ENCODE data around the gene CENPB.
"Not testable (repeated sequence)": the region's sequence is repeated elsewhere in the genome, so short reads cannot be mapped to it uniquely, and the experiment has no call there.

Gene CENPB

DNA sequence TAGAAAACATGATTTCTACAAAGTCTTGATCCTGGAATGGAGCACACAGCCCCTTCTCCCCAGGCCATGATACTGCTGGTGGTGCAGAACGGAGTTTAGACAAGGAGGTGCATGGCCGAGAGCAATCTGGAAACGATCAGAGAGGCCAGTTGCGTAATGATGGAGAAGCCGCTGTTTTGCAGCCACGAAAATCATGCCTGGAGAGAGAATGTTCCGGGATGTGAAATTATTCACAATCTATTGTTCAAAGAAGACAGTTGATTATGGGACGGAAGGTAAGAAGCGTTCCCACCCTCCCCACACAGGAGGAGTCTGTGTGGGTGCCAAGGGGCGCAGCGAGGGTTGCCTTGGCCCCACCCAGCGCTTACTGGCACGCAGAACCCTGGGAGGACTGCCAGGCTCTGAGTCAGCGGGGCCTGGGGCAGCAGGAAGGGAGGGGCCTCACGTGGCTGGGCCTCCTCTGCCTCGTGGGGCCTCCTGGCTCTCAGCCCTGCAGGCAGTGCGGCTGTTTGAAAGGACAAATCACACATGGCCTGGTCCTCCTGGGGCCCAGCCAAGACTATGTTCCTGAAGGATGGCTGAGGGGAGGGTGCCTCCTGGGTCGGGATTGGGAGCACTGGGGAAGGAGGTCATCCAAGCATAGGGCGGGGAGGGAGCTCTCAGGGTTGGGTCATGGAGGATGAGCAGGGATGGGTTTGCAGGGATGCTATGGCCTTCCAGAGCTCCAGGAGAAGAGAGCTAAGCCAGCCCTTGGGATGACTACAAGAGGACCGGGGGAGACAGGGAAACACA is 25.1 kb upstream of the CENPB start:
- DNase-seq, result peak; percentile 97

DNA sequence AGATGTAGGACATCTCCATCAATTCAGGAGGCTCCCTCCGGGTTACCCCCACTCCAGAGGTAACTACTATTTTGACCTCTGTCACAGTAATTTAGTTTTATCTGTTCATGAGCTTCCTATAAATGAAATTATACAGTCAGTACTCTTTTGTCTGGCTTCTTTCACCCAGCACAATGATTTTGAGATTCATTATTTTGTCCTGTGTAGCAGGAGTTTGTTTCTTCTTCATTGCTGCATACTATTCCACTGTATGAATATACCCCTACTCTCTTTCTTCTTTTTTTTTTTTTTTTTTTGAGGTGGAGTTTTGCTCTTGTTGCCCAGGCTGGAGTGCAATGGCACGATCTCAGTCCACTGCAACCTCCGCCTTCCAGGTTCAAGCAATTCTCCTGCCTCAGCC is 22.0 kb upstream of the CENPB start:
- no peak for DNase-seq

DNA sequence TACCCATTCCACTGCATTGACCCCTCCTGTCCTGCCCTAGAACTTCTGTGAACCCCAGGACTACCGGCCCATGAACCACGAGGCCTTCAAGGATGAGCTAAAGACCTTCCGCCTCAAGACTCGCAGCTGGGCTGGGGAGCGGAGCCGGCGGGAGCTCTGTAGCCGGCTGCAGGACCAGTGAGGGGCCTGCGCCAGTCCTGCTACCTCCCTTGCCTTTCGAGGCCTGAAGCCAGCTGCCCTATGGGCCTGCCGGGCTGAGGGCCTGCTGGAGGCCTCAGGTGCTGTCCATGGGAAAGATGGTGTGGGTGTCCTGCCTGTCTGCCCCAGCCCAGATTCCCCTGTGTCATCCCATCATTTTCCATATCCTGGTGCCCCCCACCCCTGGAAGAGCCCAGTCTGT is 18.2 kb upstream of the CENPB start:
- DNase-seq, result no peak

DNA sequence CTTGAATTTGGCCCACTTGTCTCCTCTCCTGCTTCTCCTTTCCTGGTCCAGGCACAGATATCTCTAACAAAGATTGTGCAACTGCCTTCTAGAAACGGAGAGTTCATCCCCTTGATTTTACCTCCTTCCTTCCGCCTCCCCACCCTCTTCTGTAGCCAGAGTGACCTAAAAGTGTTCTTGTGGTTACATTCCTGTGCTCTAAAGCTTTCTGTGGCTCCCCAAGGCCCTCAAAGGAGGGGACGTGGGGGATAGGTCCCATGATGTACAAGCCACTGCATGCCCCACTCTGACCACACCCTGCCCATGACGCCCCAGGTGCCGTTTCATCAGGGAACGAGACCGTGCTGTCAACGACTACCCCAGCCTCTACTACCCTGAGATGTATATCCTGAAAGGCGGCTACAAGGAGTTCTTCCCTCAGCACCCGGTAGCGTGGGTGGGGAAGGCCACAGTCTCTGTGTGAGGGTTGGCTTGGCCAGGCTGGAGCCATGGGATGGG is 17.8 kb upstream of the CENPB start:
- DNase-seq, result no peak

DNA sequence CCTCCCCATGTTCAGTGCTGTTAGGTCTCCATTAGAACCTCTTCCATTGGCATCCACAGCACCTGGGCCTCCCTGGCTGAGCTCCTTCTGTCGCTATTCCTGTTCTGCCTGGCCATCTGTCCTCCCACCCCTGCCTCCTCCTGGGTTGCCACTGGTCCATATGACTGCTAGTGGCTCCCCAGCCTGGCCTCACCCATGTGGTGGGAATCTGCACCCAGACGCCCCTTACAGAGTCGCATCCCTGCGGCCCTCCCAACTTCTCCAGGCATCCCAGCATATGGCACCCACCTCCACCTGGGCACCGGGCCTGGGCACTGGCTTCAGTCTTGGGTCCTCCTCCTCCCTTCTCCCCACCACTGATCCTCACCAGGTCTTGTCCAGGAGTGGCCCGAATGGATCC is 17.3 kb upstream of the CENPB start:
- DNase-seq, result no peak

DNA sequence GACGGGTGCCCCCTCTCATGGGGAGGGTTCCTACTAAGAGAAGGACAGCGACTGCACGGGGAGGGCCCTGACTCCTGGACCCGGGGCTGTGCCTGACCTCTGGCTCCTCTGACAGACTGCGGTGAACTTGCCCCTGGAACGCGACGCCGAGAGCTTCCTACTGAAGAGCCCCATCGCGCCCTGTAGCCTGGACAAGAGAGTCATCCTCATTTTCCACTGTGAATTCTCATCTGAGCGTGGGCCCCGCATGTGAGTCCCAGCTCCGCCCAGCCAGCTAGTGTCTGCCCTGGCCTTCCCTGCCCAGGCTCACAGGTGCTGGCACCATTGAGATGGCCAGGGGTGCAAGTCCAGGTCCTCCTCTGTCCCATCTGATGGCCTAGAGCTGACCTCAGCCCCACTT is 16.7 kb upstream of the CENPB start:
- DNase-seq, result no peak

DNA sequence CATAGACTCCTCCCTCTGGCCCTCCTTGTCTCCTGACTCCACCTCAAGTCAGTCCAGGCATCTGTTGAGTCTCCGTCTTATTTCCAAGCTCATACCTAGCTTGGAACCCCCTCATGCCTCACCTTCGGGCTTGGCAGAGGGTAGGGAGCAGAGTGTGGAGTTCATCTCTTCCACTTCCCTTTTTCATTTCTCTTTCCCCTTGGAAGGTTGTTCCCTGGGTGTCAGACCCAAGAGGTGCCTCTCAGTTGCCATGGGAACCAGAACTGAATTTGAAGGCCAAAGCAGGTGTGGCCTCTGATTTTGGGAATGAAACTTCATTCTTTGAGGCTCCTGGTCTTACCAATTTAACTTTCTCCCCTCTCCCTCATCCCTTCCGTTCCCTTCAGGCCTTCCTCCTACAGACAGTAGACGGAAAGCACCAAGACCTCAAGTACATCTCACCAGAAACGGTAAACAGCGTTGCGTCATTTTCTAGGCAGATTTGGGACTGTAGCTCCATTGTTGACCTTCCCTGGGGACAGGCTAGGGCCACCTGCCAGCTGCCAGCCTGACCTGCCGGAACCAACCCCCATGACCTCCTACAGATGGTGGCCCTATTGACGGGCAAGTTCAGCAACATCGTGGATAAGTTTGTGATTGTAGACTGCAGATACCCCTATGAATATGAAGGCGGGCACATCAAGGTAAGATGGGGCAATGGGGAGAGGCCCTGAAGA is 16.1 kb upstream of the CENPB start:
- DNase-seq, result no peak

DNA sequence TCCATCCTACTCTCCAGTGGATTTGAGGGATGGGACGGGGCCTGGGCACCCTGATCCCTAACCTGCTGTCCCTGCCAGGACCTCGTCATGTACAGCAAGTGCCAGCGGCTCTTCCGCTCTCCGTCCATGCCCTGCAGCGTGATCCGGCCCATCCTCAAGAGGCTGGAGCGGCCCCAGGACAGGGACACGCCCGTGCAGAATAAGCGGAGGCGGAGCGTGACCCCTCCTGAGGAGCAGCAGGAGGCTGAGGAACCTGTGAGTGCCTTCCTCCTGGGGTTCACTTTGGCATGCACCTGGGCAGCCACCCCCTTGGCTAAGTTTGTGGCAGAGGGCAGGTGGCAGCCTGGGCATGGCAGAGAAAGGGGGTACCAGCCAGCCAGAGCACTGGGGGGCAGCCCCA is 15.3 kb upstream of the CENPB start:
- DNase-seq, result no peak

DNA sequence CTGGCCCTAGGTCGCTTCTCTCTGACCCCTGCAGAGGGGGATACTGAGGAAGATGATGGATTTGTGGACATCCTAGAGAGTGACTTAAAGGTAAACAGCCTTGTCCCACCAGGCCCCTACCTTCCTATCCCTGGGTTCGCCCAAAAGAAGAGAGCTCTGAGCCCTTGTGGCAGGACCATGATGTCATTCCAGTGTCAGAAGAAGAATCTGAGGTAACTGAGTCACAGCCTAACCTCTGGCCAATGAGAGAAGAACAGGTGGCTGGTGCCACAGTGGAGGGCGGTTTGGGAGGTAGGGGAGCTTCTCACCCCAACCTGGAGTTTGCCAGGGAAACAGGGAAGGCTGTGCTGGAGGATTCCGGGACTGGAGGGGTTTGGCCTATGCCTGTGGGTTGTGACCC is 14.8 kb upstream of the CENPB start:
- no peak for DNase-seq

DNA sequence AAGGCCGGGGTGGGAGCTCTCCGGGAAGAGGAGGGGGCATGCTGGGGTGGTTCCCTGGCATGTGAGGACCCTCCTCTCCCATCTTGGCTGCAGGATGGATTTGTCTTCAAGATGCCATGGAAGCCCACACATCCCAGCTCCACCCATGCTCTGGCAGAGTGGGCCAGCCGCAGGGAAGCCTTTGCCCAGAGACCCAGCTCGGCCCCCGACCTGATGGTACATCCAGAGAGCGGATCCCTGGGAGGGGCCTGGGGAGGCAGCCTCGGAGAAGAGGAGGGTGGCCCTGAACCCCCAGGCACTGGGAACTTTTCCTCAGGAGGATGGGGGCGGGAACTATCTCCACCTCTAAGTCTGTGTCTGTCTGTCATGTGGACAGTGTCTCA is 14.3 kb upstream of the CENPB start:
- no peak for DNase-seq

DNA sequence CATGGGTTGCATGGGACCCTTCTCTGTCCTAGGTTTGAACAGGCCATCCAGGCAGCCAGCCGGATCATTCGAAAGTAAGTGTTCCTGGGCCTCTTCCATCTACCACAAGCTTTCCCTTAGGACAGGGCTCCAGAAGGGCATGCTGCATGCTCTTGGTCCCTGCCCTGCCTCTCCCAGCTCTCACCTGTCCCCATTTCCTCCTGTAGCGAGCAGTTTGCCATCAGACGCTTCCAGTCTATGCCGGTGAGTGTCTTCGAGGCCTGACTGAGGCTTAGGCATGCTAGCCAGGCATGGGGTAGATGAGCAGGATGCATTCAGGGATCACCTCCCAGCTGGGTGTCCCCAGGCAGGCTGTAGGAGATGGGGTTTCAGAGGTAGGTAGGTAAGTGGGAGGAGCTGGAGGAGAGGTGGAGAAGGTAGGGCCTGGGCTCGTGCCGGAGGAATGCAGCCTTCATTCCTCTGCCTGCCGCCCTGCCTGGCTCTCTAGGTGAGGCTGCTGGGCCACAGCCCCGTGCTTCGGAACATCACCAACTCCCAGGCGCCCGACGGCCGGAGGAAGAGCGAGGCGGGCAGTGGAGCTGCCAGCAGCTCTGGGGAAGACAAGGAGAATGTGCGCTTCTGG is 13.8 kb upstream of the CENPB start:
- DNase-seq, result no peak

DNA sequence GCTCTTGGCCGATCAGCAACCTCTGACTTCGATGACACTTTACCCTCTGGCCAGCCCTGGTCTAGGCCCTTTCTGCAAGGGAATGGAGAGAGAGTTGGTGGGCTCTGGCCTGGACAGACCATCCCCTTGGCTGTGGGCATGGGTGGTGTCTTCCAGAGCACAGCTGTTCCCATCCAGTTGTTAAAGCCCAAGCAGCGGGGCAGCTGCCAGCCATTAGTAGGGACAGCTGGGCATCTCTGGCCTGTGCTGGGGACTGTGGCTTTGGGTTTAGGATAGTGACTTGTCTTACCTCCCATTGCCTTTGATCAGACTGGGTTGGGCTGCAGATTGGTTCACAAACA is 12.3 kb upstream of the CENPB start:
- no peak for DNase-seq

DNA sequence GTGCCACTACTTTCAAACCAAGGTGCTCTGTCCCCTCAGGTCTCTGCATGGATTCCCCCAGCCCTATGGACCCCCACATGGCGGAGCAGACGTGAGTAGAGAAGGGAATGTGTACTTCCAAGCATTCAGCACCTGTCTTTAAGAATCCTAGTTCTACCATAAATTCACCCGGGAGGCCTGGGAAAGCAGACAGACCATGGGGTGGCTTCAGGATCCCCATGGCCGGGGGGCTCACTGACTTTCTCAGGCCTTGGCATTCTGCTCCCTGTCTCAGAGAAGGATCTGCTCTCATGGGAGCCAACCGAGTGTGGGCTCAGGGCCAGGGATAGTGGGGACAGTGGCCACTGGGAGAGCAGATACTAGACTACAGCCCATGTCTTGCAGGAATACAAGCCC is 11.8 kb upstream of the CENPB start:
- no peak for DNase-seq

DNA sequence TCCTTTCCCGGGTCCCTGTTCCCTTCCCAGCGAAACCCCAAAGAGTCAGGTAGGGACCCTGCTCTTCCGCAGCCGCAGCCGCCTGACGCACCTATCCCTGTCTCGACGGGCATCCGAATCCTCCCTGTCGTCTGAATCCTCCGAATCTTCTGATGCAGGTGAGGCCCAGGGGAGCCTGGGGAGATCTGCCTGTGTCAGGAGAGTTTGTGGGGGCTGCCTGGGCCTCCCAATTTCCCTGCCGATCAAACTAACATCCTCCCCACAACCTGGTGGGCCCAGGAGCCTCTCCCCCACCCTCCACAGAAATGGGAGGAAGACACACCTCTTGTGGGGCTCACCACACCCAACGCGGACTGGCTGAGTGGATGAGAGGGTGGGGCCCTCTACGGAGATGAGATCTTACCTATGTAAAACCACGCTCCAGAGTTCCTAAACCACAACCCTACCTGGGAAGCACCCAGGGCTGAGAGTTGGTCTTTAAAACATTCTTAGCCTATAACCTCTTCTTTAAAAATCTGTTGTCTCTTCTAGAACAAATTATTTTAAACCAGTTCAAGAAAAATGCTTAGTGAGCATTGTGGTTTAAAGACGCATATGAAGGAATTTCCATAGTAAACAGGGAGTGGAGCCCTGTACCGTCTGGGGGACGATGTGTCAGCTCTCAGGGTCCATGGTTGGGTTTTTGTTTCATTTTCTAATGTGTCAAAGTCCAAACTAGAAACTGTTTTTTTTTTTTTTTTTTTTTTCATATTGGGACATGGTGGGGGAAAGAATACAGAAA is 11.2 kb upstream of the CENPB start:
- DNase-seq, result no peak

DNA sequence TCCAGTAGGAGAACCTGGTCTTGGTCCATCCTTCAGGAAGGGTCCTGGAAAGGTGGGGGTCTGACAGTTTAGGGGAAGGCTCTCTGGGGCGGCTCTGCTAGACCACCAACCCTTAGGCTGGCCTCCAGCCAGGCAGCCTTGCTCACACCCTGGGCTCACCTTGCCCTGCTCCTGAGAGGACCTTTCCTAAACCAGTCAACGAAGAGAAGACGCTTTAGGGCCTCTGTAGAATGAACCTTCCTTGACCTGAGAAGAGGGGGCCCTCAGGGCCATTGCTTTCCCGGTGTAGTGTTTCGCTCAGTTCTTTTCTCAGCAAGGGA is 10.6 kb upstream of the CENPB start:
- no peak for DNase-seq

DNA sequence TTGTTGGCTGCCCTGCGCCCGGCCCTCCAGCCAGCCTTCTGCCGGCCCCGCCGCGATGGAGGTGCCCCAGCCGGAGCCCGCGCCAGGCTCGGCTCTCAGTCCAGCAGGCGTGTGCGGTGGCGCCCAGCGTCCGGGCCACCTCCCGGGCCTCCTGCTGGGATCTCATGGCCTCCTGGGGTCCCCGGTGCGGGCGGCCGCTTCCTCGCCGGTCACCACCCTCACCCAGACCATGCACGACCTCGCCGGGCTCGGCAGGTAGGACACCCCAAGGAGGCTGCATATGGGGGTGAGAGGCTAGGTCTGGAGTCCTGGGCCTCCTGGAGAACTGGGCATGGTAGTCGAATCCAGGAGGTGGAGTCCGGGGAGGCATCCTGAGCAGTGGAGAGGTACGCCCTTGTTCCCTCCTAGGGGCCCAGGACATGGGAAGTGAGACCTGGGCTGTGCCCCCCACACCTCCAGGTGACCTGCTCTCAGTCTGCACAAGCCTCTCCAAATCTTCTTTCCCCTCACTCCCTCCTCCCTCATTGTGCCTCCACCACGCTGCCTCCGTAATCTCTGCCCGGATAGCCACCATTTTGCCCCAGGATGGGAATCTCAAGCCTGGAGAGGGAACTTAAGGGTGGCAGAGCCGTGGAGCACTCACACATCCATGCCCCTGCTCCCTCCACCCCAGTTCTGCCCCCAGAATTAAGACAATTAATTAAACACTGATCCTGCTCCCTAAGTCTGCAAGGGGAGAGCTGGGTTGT is 10.1 kb upstream of the CENPB start:
- DNase-seq, result no peak

DNA sequence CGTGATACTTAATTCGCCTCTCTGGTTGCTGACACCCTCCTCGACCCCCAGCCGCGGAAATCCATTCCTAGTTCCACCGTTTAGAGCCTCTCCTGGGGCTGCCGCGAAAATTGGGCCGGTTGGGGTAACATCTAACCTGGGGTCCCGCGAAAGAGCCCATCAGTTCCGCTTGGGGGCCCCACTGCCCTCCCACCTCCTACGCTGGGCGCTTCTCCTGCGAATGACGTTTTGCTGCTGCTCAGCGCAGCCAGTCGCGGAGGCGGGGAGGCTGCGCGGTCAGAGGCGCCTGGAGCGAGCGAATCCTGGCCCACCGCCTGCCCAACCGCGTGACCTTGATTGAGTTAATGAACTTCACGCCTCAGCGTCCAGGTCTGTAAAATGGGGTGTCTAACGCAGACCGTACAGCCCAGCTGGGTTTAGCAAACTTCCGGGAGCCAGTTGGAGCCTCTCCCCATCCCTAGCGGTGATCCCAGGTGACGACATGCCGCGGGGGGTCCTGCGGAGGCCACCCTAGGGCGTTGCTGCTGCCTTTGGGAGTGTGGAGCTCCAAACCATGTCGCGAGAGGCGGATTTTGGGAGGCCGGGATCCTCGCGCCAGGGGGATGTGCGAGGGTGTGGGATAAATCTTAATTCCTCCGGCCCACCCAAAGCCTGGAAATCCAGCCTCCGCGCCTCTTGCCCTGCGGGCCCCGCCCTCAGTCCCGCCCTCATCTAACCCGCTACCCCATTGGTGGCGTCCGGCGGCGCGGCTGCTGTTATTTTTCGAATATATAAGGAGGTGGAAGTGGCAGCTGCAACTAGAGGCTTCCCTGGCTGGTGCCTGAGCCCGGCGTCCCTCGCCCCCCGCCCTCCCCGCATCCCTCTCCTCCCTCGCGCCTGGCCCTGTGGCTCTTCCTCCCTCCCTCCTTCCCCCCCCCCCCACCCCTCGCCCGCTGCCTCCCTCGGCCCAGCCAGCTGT is 9.2 kb upstream of the CENPB start, which contains the start of gene CDC25B:
TSS of gene CDC25B (plus strand) at position 800 of the 958 bp plus-strand sequence. CDS start 222 bp downstream, outside the sequence.
- peak; percentile 87 for DNase-seq

DNA sequence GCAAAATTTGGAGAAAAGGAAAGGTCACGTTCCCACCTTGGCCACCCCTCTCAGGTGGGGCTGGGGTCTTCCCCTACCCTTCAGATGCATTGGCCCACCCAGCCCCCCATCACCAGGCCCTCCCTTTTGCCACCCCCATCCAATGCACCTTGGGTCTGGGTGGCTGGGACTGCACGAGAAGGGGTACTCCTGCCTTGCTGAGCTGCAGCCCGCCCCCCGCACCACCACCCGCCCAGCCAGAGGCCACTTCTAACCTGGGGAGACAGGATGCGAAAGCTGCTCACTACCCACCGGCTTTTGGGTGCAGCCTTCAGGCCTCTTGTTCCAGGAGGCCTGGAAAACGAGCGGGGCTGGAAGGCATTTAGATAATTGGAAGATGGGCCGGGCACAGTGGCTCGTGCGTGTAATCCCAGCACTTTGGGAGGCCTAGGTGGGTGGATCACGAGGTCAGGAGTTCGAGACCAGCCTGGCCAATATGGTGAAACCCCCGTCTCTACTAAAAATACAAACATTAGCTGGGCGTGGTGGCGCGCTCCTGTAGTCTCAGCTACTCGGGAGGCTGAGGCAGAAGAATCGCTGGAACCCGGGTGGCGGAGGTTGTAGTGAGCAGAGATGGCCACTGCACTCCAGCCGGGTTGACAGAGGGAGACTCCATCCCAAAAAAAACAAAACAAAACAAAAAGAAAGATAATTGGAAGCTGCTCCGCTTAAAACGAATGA is 8.3 kb upstream of the CENPB start:
- DNase-seq, result no peak

DNA sequence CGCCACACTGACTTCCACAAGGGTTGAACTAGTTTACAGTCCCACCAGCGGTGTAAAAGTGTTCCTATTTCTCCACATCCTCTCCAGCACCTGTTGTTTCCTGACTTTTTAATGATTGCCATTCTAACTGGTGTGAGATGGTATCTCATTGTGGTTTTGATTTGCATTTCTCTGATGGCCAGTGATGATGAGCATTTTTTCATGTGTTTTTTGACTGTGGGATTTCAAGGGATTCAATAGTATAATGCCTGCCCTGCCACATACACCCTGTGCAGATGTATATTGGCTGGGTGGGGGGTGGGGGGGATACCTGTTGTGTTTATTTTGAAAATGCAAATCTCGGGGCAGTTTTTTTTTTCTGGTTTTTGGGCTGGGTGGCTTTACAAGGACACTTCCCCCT is 7.6 kb upstream of the CENPB start:
- DNase-seq, result not testable (repeated sequence)

DNA sequence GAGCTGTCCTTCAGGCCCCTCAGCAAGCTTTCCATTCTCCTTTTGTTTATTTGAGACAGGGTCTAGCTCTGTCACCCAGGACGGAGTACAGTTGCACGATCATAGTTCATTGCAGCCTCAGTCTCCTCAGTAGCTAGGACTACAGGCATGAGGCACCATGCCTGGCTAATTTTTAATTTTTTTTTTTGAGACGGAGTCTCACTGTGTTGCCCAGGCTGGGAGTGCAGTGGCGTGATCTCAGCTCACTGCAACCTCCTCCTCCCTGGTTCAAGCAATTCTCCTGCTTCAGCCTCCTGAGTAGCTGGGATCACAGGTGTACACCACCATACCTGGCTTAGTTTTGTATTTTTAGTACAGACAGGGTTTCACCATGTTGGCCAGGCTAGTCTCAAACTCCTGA is 2.7 kb upstream of the CENPB start:
- not testable (repeated sequence) for DNase-seq

DNA sequence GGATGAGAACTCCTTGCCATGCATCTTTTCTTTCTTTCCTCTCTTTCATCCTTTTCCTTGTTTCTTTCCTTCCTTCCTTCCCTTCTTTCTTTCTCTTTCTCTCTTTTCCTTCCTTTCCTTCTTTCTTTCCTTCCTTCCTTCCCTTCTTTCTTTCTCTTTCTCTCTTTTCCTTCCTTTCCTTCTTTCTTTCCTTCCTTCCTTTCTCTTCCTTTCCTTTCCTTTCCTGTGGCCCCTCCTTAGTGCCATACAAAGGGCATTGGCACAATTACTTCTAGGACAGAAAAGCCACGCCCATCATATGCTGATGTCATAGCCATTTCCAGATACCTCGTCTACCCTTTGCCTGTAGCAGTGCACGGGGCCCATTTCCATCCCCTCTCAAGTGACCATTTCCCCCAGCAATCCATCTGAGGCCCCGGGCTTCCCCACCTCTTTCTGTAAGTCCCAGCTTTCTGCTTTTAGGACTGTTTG is 2.2 kb upstream of the CENPB start:
- peak; percentile 2 for DNase-seq
